HepG2 (cell line): Measurements from ENCODE around the gene FHIT. TPM values are rescaled to one million over a fixed set of nuclear protein-coding genes. Genes with fewer than 3 reads are reported as not detected.

ENCODE experiments used
- ATAC-seq: fragments of 200-7000 bp; cut with Tn5 transposase; 3 replicates; pipeline ENCODE4 v1.9.1; 2020; ENCODE audit warnings: mild to moderate bottlenecking, moderate library complexity
- BruUV-seq: library from RNA; stranded (reverse); fragments of 400-500 nt; replicated peaks from 2 replicates; lab custom pipeline; 2021; lab: Mats Ljungman, UMichigan
- CTCF ChIA-PET: fragments of 300-600 bp; formaldehyde crosslinking; extraction: SDS; loops from one replicate; lab custom pipeline; 2021; ENCODE audit warnings: low total read pairs, inconsistent platforms, low intra/inter-chr PET ratio; lab: Yijun Ruan, JAX
- POLR2A ChIA-PET: fragments of 350-600 bp; sonication (Branson Sonifier 250); formaldehyde crosslinking; loops from one replicate; lab custom pipeline; 2020; ENCODE audit warnings: antibody characterized with exemption, inconsistent platforms; lab: Yijun Ruan, JAX
- DNase-seq: peaks from one replicate; pipeline ENCODE4 v3.0.0-alpha.2; 2015; ENCODE audit warnings: low spot score
- FAIRE-seq: peaks from 3 replicates; lab custom pipeline; 2011; peaks lifted over from hg19 to GRCh38; lab: Jason Lieb, UNC
- H2AFZ ChIP-seq: one replicate; pipeline ENCODE4 v1.6.1; 2011; ENCODE audit warnings: low read length, inconsistent platforms
- H3K27ac ChIP-seq: fragments of 300-600 bp; 3 replicates; pipeline ENCODE4 v1.8.0; 2011; ENCODE audit warnings: mixed run types, mild to moderate bottlenecking, mixed read lengths, low read length, inconsistent platforms; ENCODE audit not compliant: insufficient read depth; ENCODE audit errors: extremely low read length
- H3K27me3 ChIP-seq, 2 experiments: fragments of 200-600 bp in 1 of 2; 2 replicates in 1 of 2; 3 replicates in 1 of 2; pipeline versions ENCODE4 v1.6.0 to v1.8.0; 2011; ENCODE audit warnings: low read length in 2 of 2, mild to moderate bottlenecking in 2 of 2, moderate library complexity in 2 of 2, inconsistent platforms in 1 of 2; ENCODE audit not compliant: insufficient read depth in 2 of 2, control insufficient read depth in 1 of 2
- H3K36me3 ChIP-seq, 2 experiments: fragments of 200-600 bp in 1 of 2; replicated peaks in 1 of 2; 2 replicates in 1 of 2; 3 replicates in 1 of 2; pipeline versions ENCODE4 v1.5.1 to v1.8.0; 2011; ENCODE audit warnings: low read length in 2 of 2, inconsistent platforms in 1 of 2; ENCODE audit not compliant: insufficient read depth in 2 of 2, control insufficient read depth in 1 of 2
- H3K4me1 ChIP-seq: 2 replicates; pipeline ENCODE4 v1.5.1; 2012; ENCODE audit warnings: low read length, inconsistent platforms; ENCODE audit not compliant: insufficient read depth
- H3K4me2 ChIP-seq: 2 replicates; pipeline ENCODE4 v1.6.0; 2011; ENCODE audit warnings: low read depth, low read length, inconsistent platforms
- H3K4me3 ChIP-seq, 3 experiments: fragments of 200-600 bp in 1 of 3; sonication (generic), shearing (Covaris generic) in 1 of 3; replicated peaks in 1 of 3; 2 replicates each; pipeline ENCODE4 v1.5.1; 2011 to 2016; ENCODE audit warnings: low read length in 3 of 3, inconsistent platforms in 2 of 3, low read depth in 2 of 3, mild to moderate bottlenecking in 2 of 3, control low read depth in 1 of 3, mixed read lengths in 1 of 3; ENCODE audit not compliant: insufficient read depth in 1 of 3
- H3K79me2 ChIP-seq: one replicate; pipeline ENCODE4 v1.6.1; 2011; ENCODE audit warnings: low read length, inconsistent platforms; ENCODE audit not compliant: insufficient read depth
- H3K9ac ChIP-seq: 2 replicates; pipeline ENCODE4 v1.6.0; 2011; ENCODE audit warnings: mild to moderate bottlenecking, low read depth, low read length, inconsistent platforms; ENCODE audit not compliant: insufficient read depth
- H3K9me3 ChIP-seq: 2 replicates; pipeline ENCODE4 v1.5.1; 2012; ENCODE audit warnings: mild to moderate bottlenecking, low read length
- H4K20me1 ChIP-seq: 2 replicates; pipeline ENCODE4 v1.6.0; 2011; ENCODE audit warnings: inconsistent platforms, mild to moderate bottlenecking, low read length, moderate library complexity; ENCODE audit not compliant: insufficient read depth
- BRCA1 ChIP-seq: sonication (generic); formaldehyde crosslinking; IDR thresholded peaks from 2 replicates; pipeline ENCODE4 v1.4.0; 2020; ENCODE audit warnings: missing genetic modification reagents
- DZIP1 ChIP-seq: sonication (generic); formaldehyde crosslinking; IDR thresholded peaks from 2 replicates; pipeline ENCODE4 v1.5.0; 2020; ENCODE audit warnings: mild to moderate bottlenecking, missing genetic modification reagents
- HDAC2 ChIP-seq: sonication (generic); formaldehyde crosslinking; IDR thresholded peaks from 2 replicates; pipeline ENCODE4 v1.4.0; 2020; ENCODE audit warnings: missing genetic modification reagents
- JDP2 ChIP-seq: sonication (generic); formaldehyde crosslinking; IDR thresholded peaks from 2 replicates; pipeline ENCODE4 v1.8.1; 2022; ENCODE audit warnings: missing genetic modification reagents, borderline replicate concordance
- KDM5A ChIP-seq: fragments of 200-600 bp; sonication (generic); IDR thresholded peaks from 2 replicates; pipeline ENCODE4 v1.7.0; 2018; ENCODE audit warnings: antibody characterized with exemption, mild to moderate bottlenecking, low read length, borderline replicate concordance
- MXD1 ChIP-seq: sonication (generic); formaldehyde crosslinking; IDR thresholded peaks from 2 replicates; pipeline ENCODE4 v1.4.0; 2020; ENCODE audit warnings: mild to moderate bottlenecking, missing genetic modification reagents
- TAF1 ChIP-seq: sonication (generic); formaldehyde crosslinking; IDR thresholded peaks from 2 replicates; pipeline ENCODE4 v1.4.0; 2020; ENCODE audit warnings: missing genetic modification reagents
- XRCC5 ChIP-seq: fragments of 200-400 bp; formaldehyde crosslinking; optimal IDR thresholded peaks from 2 replicates; pipeline ENCODE3; 2017; ENCODE audit warnings: mild to moderate bottlenecking, low read length
- YEATS4 ChIP-seq: sonication (generic); formaldehyde crosslinking; IDR thresholded peaks from 2 replicates; pipeline ENCODE4 v1.4.0; 2020; ENCODE audit warnings: missing genetic modification reagents, borderline replicate concordance
- ZBTB20 ChIP-seq: sonication (generic); formaldehyde crosslinking; IDR thresholded peaks from 2 replicates; pipeline ENCODE4 v1.8.1; 2023; ENCODE audit warnings: missing genetic modification reagents, low read depth, mild to moderate bottlenecking, borderline replicate concordance
- ZFP82 ChIP-seq: sonication (generic); formaldehyde crosslinking; IDR thresholded peaks from 2 replicates; pipeline ENCODE4 v1.5.1; 2020; ENCODE audit warnings: mild to moderate bottlenecking, missing genetic modification reagents, borderline replicate concordance
- ZNF414 ChIP-seq: sonication (generic); formaldehyde crosslinking; IDR thresholded peaks from 2 replicates; pipeline ENCODE4 v1.5.0; 2020; ENCODE audit warnings: missing genetic modification reagents
- ZNF597 ChIP-seq: sonication (generic); formaldehyde crosslinking; IDR thresholded peaks from 2 replicates; pipeline ENCODE4 v1.5.0; 2020; ENCODE audit warnings: missing genetic modification reagents
- ZNF781 ChIP-seq: sonication (generic); formaldehyde crosslinking; IDR thresholded peaks from 2 replicates; pipeline ENCODE4 v1.5.1; 2020; ENCODE audit warnings: borderline replicate concordance, mild to moderate bottlenecking, missing genetic modification reagents; ENCODE audit errors: not compliant biosample characterization
- WGBS: methylation state at CpG from one replicate; pipeline ENCODE4 v1.1.6; 2017; ENCODE audit warnings: low lambda C conversion rate; 5-methylcytosine and 5-hydroxymethylcytosine counted together
- in situ Hi-C: cut with HindIII; loops from 2 replicates; pipeline ENCODE4 v1.10.0; 2017; ENCODE audit warnings: low pct_unique_long_range_greater_than_20kb; ENCODE audit not compliant: extremely low pct_ligation_motif_present
- intact Hi-C: fragments of 100-400 bp; cut with micrococcal nuclease; formaldehyde crosslinking; loops from one replicate; pipeline ENCODE4 v1.10.0; 2022; ENCODE audit not compliant: unreplicated experiment
- polyA plus RNA-seq, 8 experiments: library from polyadenylated mRNA; depleted of rRNA in 3 of 8; stranded (reverse) in 7 of 8; unstranded in 1 of 8; fragments of >200 nt; fragmentation: Illumina TruSeq in 4 of 8; extraction: Trizol in 4 of 8; gene quantifications; 2 replicates each; pipeline versions ENCODE4 v1.2.1 to v1.2.3, GENCODE V29; 2011 to 2016; ENCODE audit warnings: low read depth in 4 of 8, missing spikeins in 1 of 8, mixed read lengths in 1 of 8; ENCODE audit not compliant: insufficient read depth in 1 of 8
- total RNA-seq, 5 experiments: library from RNA; depleted of rRNA; stranded (reverse); fragments of >200 nt; fragmentation: Illumina TruSeq; extraction: Trizol; gene quantifications; 2 replicates each; pipeline ENCODE4 v1.2.3, GENCODE V29; 2016; ENCODE audit warnings: low read depth in 1 of 5

The FHIT gene
- total and polyA plus RNA-seq, 2 of the 13 experiments (the other 11 are each of a cell fraction or from before 2014, with no cell fraction given) = 4.0 to 4.6 TPM

GRCh38 chr3:59878038-59878427 lies 1373.2 kb downstream of the FHIT start:
- H4K20me1 ChIP-seq = no peaks in the 10 kb centered on the region
- H2AFZ ChIP-seq = no peak overlapping the region
- H3K4me1 ChIP-seq = no peaks in the 10 kb centered on the region
- FAIRE-seq (no peak), ATAC-seq (no peak), DNase-seq (no peak)
- ChIA-PET CTCF (no interaction called here), POLR2A (no interaction called here)
- H3K9me3 ChIP-seq = no peaks in the 10 kb centered on the region
- H3K79me2 ChIP-seq = no peaks in the 10 kb centered on the region
- no peak overlapping the region for H3K9ac ChIP-seq
- in situ Hi-C loops (no loop called here), intact Hi-C loops (no loop called here)
- H3K36me3 ChIP-seq = no peaks in the 10 kb centered on the region
- no peak overlapping the region for H3K27ac ChIP-seq
- TF ChIP-seq KDM5A = no peak
- no peak for TF ChIP-seq ZNF597 (CRISPR knock-in tag)
- TF ChIP-seq MXD1 (CRISPR knock-in tag) = no peak
- no peak for TF ChIP-seq ZNF781 (CRISPR knock-in tag)
- no peak for TF ChIP-seq BRCA1 (CRISPR knock-in tag)
- no peak for TF ChIP-seq ZFP82 (CRISPR knock-in tag)
- no peak for TF ChIP-seq ZNF414 (CRISPR knock-in tag)
- TF ChIP-seq DZIP1 (CRISPR knock-in tag) = no peak
- no peak for TF ChIP-seq ZBTB20 (CRISPR knock-in tag)
- no peak for TF ChIP-seq TAF1 (CRISPR knock-in tag)
- no peak for TF ChIP-seq YEATS4 (CRISPR knock-in tag)
- TF ChIP-seq XRCC5 = no peak
- no peak for TF ChIP-seq JDP2 (CRISPR knock-in tag)
- no peak for TF ChIP-seq HDAC2
- H3K4me2 ChIP-seq = no peak overlapping the region
- H3K4me3 ChIP-seq = no peak overlapping the region
- BruUV-seq = no TSS peak
- WGBS = 6% methylated on average over 2 of the region's 2 CpGs
- no peaks in the 10 kb centered on the region for H3K27me3 ChIP-seq
